Astrocyte of the cerebellum (primary cell): ENCODE measurements around the gene RASGRP4.
A peak's percentile ranks its signal among the peaks of the same experiment; 100 is the strongest.

Source experiments
- DNase-seq: peaks from one replicate; pipeline ENCODE4 v3.0.0-alpha.2; 2011; ENCODE audit warnings: low read depth
- H3K4me3 ChIP-seq: 2 replicates; pipeline ENCODE4 v1.5.1; 2011; ENCODE audit warnings: mild to moderate bottlenecking, low read depth, low read length, moderate library complexity
- CTCF ChIP-seq: IDR thresholded peaks from 2 replicates; pipeline ENCODE4 v1.5.1; 2012; ENCODE audit warnings: low read length, low read depth, moderate library complexity, mild to moderate bottlenecking; ENCODE audit errors: missing control alignments
- in situ Hi-C: cut with HindIII; loops from 2 replicates; pipeline ENCODE4 v1.10.0; 2017; ENCODE audit warnings: low sequenced_read_pairs

The RASGRP4 gene

GRCh38 chr19:38360839-38361631, 65.0 kb downstream of the RASGRP4 start:
- in situ Hi-C loops = no loop called here
- H3K4me3 ChIP-seq = peak overlapping the region; percentile 55

GRCh38 chr19:38360351-38360750, 65.7 kb downstream of the RASGRP4 start:
- DNase-seq = no peak
- in situ Hi-C loops = no loop called here

More at GRCh38 chr19:38360839-38361631, 65.0 kb downstream of the RASGRP4 start:
- DNase-seq = no peak
- TF ChIP-seq CTCF = no peak

GRCh38 chr19:38359242-38360021, 66.6 kb downstream of the RASGRP4 start:
- in situ Hi-C loops = no loop called here
- no peak for DNase-seq
- no peak for TF ChIP-seq CTCF
- no peak overlapping the region for H3K4me3 ChIP-seq

More at GRCh38 chr19:38360351-38360750, 65.7 kb downstream of the RASGRP4 start:
- TF ChIP-seq CTCF = no peak
- H3K4me3 ChIP-seq = no peak overlapping the region
